ENCODE results near the gene TACO1. TPM values are rescaled to one million over a fixed set of nuclear protein-coding genes. Genes with fewer than 3 reads are reported as not detected.
A peak's percentile ranks its signal among the peaks of the same experiment; 100 is the strongest.

TACO1 gene
- total and polyA plus RNA-seq, 4 experiments from 2014 or later, result 17.7 to 22.8 (median 21.1) TPM

GRCh38 chr17:63578769-63579111 lies 22.0 kb upstream of the TACO1 start:
- intact Hi-C loops (cut with micrococcal nuclease), result no loop called here
- ChIA-PET CTCF (ENCODE audit: partially characterized antibody) (interaction anchor here (1.8 kb wide), 1 partner anchor 33 kb away, joined by 7 read pairs; no protein-coding TSS in a partner anchor), POLR2A (ENCODE audit: partially characterized antibody) (interaction anchor here (1.0 kb wide), 1 partner anchor 43 kb away, joined by 3 read pairs; the partner anchor contains the start of gene MAP3K3)
- Histone ChIP-seq H3K4me3 (ENCODE audit: low read length in 2 of 2) (no peak overlapping the region), H3K9me3 (ENCODE audit: control insufficient read depth in 1 of 2, low read length in 2 of 2) (no peaks in the 10 kb centered on the region), H3K36me3 (ENCODE audit: insufficient read depth, low read length) (peaks cover 43% of the 10 kb centered on the region), H3K4me1 (ENCODE audit: insufficient read depth, low read length) (no peaks in the 10 kb centered on the region), H3K27ac (ENCODE audit: low read depth, low read length) (no peak overlapping the region), H3K27me3 (ENCODE audit: insufficient read depth, low read length) (no peaks in the 10 kb centered on the region)
- H3K27me3 Mint-ChIP-seq, result no peaks in the 10 kb centered on the region
- peak overlapping the region in 2 of 7 donors; percentile 38 to 72 for H3K27ac Mint-ChIP-seq
- no peaks in the 10 kb centered on the region for H3K9me3 Mint-ChIP-seq
- H3K4me3 Mint-ChIP-seq, result no peak overlapping the region
- no peak for DNase-seq
- peaks cover 42 to 65% of the 10 kb centered on the region in 2 donors for H3K36me3 Mint-ChIP-seq
- peaks cover 20 to 40% (median 28%) of the 10 kb centered on the region in 4 donors for H3K4me1 Mint-ChIP-seq

- Mint-ChIP-seq H3K27me3 (no peaks in the 10 kb centered on the region), H3K4me3 (no peak overlapping the region), H3K9me3 (no peaks in the 10 kb centered on the region), H3K27ac (peak overlapping the region in 4 of 7 donors; percentile 23 to 61 (median 41)), H3K4me1 (peaks cover 14 to 39% (median 28%) of the 10 kb centered on the region in 4 donors), H3K36me3 (peaks cover 39 to 69% of the 10 kb centered on the region in 2 donors)
- Histone ChIP-seq H3K27ac (ENCODE audit: low read depth, low read length) (no peak overlapping the region), H3K36me3 (ENCODE audit: insufficient read depth, low read length) (peaks cover 44% of the 10 kb centered on the region), H3K27me3 (ENCODE audit: insufficient read depth, low read length) (no peaks in the 10 kb centered on the region), H3K4me3 (ENCODE audit: low read length in 2 of 2) (no peak overlapping the region), H3K4me1 (ENCODE audit: insufficient read depth, low read length) (peaks cover 1% of the 10 kb centered on the region), H3K9me3 (ENCODE audit: control insufficient read depth in 1 of 2, low read length in 2 of 2) (no peaks in the 10 kb centered on the region)
- no peak for DNase-seq
- ChIA-PET POLR2A (ENCODE audit: partially characterized antibody) (interaction anchor here (0.8 kb wide), 1 partner anchor 42 kb away, joined by 3 read pairs; the partner anchor contains the start of gene MAP3K3), CTCF (ENCODE audit: partially characterized antibody) (interaction anchor here (0.5 to 0.8 kb wide), 2 partner anchors 32 to 137 kb away, joined by 3 read pairs; no protein-coding TSS in a partner anchor)
- intact Hi-C loops (cut with micrococcal nuclease), result no loop called here
Observed at GRCh38 chr17:63579633-63580032, 21.1 kb upstream of the TACO1 start.

- H3K36me3 Mint-ChIP-seq, result peaks cover 57 to 74% of the 10 kb centered on the region in 2 donors
- H3K27me3 Mint-ChIP-seq, result no peaks in the 10 kb centered on the region
- Histone ChIP-seq H3K4me1 (ENCODE audit: insufficient read depth, low read length) (peaks cover 13% of the 10 kb centered on the region), H3K4me3 (ENCODE audit: low read length in 2 of 2) (no peak overlapping the region), H3K27me3 (ENCODE audit: insufficient read depth, low read length) (no peaks in the 10 kb centered on the region), H3K36me3 (ENCODE audit: insufficient read depth, low read length) (peaks cover 51% of the 10 kb centered on the region), H3K9me3 (ENCODE audit: control insufficient read depth in 1 of 2, low read length in 2 of 2) (no peaks in the 10 kb centered on the region), H3K27ac (ENCODE audit: low read depth, low read length) (no peak overlapping the region)
- H3K4me1 Mint-ChIP-seq, result peaks cover 16 to 33% (median 23%) of the 10 kb centered on the region in 4 donors
- POLR2A ChIA-PET (ENCODE audit: partially characterized antibody), result no interaction called here
- H3K9me3 Mint-ChIP-seq, result no peaks in the 10 kb centered on the region
- no peak for DNase-seq
- no peak overlapping the region for H3K4me3 Mint-ChIP-seq
- intact Hi-C loops (cut with micrococcal nuclease), result no loop called here
- H3K27ac Mint-ChIP-seq, result no peak overlapping the region
- CTCF ChIA-PET (ENCODE audit: partially characterized antibody), result interaction anchor here (0.7 to 1.1 kb wide), 3 partner anchors 24 to 94 kb away, joined by 3 to 5 read pairs (median 3); no protein-coding TSS in a partner anchor
Observed at GRCh38 chr17:63587770-63588169, 12.9 kb upstream of the TACO1 start.

DNA sequence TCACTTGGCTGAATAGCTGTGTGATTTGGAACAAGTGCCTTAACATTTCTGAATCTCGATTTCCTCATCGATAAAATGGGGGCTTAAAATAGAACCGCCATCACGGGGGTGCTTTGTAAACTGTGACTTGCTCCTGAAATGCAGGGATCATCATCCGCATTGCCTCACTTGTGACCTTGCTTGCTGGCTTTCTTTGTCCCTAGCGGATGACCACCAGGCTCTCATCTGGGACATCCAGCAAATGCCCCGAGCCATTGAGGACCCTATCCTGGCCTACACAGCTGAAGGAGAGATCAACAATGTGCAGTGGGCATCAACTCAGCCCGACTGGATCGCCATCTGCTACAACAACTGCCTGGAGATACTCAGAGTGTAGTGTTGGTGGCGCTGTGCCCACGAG lies 11.9 kb upstream of the TACO1 start:
- Histone ChIP-seq H3K9me3 (ENCODE audit: control insufficient read depth in 1 of 2, low read length in 2 of 2) (no peaks in the 10 kb centered on the region), H3K4me3 (ENCODE audit: low read length in 2 of 2) (no peak overlapping the region), H3K36me3 (ENCODE audit: insufficient read depth, low read length) (peaks cover 40% of the 10 kb centered on the region), H3K4me1 (ENCODE audit: insufficient read depth, low read length) (peaks cover 13% of the 10 kb centered on the region), H3K27me3 (ENCODE audit: insufficient read depth, low read length) (no peaks in the 10 kb centered on the region), H3K27ac (ENCODE audit: low read depth, low read length) (no peak overlapping the region)
- no peaks in the 10 kb centered on the region for H3K27me3 Mint-ChIP-seq
- no peak overlapping the region for H3K4me3 Mint-ChIP-seq
- intact Hi-C loops (cut with micrococcal nuclease), result no loop called here
- DNase-seq, result no peak
- no peaks in the 10 kb centered on the region for H3K9me3 Mint-ChIP-seq
- POLR2A ChIA-PET (ENCODE audit: partially characterized antibody), result no interaction called here
- H3K36me3 Mint-ChIP-seq, result peaks cover 52 to 68% of the 10 kb centered on the region in 2 donors
- peaks cover 12 to 24% (median 17%) of the 10 kb centered on the region in 4 donors for H3K4me1 Mint-ChIP-seq
- H3K27ac Mint-ChIP-seq, result peak overlapping the region in 4 of 7 donors; percentile 29 to 66 (median 44)
- CTCF ChIA-PET (ENCODE audit: partially characterized antibody), result interaction anchor here (0.9 kb wide), 1 partner anchor 36 kb away, joined by 5 read pairs; no protein-coding TSS in a partner anchor

DNA sequence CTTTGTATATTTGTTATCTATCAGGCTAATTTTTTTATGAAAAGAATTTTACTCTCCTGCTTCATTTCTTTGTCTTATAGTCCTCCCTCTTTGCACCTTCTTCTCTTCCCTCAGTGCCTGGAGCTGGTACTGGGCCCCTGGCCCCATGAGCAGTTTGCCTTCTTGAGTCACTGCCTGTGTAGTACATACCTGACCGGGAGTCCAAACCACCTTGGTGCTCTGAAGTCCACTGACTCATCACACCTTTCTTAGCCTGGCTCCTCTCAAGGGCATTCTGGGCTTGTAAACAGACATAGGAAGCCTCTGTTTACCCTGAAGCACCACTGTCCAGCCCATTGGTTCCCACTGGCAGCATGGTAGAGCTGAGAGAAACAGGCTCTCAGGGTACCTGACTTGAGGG lies 11.0 kb upstream of the TACO1 start:
- H3K4me3 ChIP-seq (ENCODE audit: low read length in 2 of 2), result no peak overlapping the region
- Mint-ChIP-seq H3K4me1 (peaks cover 12 to 19% (median 12%) of the 10 kb centered on the region in 4 donors), H3K27me3 (no peaks in the 10 kb centered on the region), H3K36me3 (peaks cover 50 to 64% of the 10 kb centered on the region in 2 donors), H3K27ac (peak overlapping the region in 2 of 7 donors; percentile 12 to 82), H3K9me3 (no peaks in the 10 kb centered on the region), H3K4me3 (no peak overlapping the region)
- no peak for DNase-seq
- H3K27ac ChIP-seq (ENCODE audit: low read depth, low read length), result no peak overlapping the region
- no peaks in the 10 kb centered on the region for H3K9me3 ChIP-seq (ENCODE audit: control insufficient read depth in 1 of 2, low read length in 2 of 2)
- POLR2A ChIA-PET (ENCODE audit: partially characterized antibody), result no interaction called here
- no peaks in the 10 kb centered on the region for H3K27me3 ChIP-seq (ENCODE audit: insufficient read depth, low read length)
- peaks cover 40% of the 10 kb centered on the region for H3K36me3 ChIP-seq (ENCODE audit: insufficient read depth, low read length)
- peaks cover 12% of the 10 kb centered on the region for H3K4me1 ChIP-seq (ENCODE audit: insufficient read depth, low read length)
- CTCF ChIA-PET (ENCODE audit: partially characterized antibody), result no interaction called here
- intact Hi-C loops (cut with micrococcal nuclease), result no loop called here

GRCh38 chr17:63592797-63593196 lies 7.9 kb upstream of the TACO1 start:
- H3K27me3 ChIP-seq (ENCODE audit: insufficient read depth, low read length), result no peaks in the 10 kb centered on the region
- H3K4me3 ChIP-seq (ENCODE audit: low read length in 2 of 2), result no peak overlapping the region
- POLR2A ChIA-PET (ENCODE audit: partially characterized antibody), result interaction anchor here (1.1 to 1.6 kb wide), 2 partner anchors 18 to 29 kb away, joined by 4 read pairs; partner anchors contain the start of gene MAP3K3
- H3K36me3 ChIP-seq (ENCODE audit: insufficient read depth, low read length), result peaks cover 34% of the 10 kb centered on the region
- H3K27ac ChIP-seq (ENCODE audit: low read depth, low read length), result no peak overlapping the region
- no peak for DNase-seq
- no peak overlapping the region for H3K4me3 Mint-ChIP-seq
- H3K4me1 Mint-ChIP-seq, result peaks cover 11 to 20% (median 16%) of the 10 kb centered on the region in 4 donors
- H3K4me1 ChIP-seq (ENCODE audit: insufficient read depth, low read length), result peaks cover 16% of the 10 kb centered on the region
- no peaks in the 10 kb centered on the region for H3K27me3 Mint-ChIP-seq
- CTCF ChIA-PET (ENCODE audit: partially characterized antibody), result interaction anchor here (1.0 to 1.6 kb wide), 2 partner anchors 16 to 167 kb away, joined by 3 to 6 read pairs; no protein-coding TSS in a partner anchor
- intact Hi-C loops (cut with micrococcal nuclease), result no loop called here
- H3K27ac Mint-ChIP-seq, result peak overlapping the region in 4 of 7 donors; percentile 36 to 73 (median 62)
- H3K36me3 Mint-ChIP-seq, result peaks cover 36 to 53% of the 10 kb centered on the region in 2 donors
- no peaks in the 10 kb centered on the region for H3K9me3 Mint-ChIP-seq
- no peaks in the 10 kb centered on the region for H3K9me3 ChIP-seq (ENCODE audit: control insufficient read depth in 1 of 2, low read length in 2 of 2)

- Histone ChIP-seq H3K27ac (ENCODE audit: low read depth, low read length) (no peak overlapping the region), H3K9me3 (ENCODE audit: control insufficient read depth in 1 of 2, low read length in 2 of 2) (no peaks in the 10 kb centered on the region), H3K36me3 (ENCODE audit: insufficient read depth, low read length) (peaks cover 16% of the 10 kb centered on the region), H3K4me3 (ENCODE audit: low read length in 2 of 2) (no peak overlapping the region), H3K4me1 (ENCODE audit: insufficient read depth, low read length) (peaks cover 36% of the 10 kb centered on the region), H3K27me3 (ENCODE audit: insufficient read depth, low read length) (no peaks in the 10 kb centered on the region)
- Mint-ChIP-seq H3K4me3 (no peak overlapping the region), H3K4me1 (peaks cover 22 to 39% (median 32%) of the 10 kb centered on the region in 4 donors), H3K9me3 (no peaks in the 10 kb centered on the region), H3K27me3 (no peaks in the 10 kb centered on the region), H3K27ac (peak overlapping the region in 5 of 7 donors; percentile 3 to 75 (median 46)), H3K36me3 (peaks cover 18 to 37% of the 10 kb centered on the region in 2 donors)
- DNase-seq, result no peak
- POLR2A ChIA-PET (ENCODE audit: partially characterized antibody), result no interaction called here
- CTCF ChIA-PET (ENCODE audit: partially characterized antibody), result no interaction called here
- intact Hi-C loops (cut with micrococcal nuclease), result no loop called here
Observed at GRCh38 chr17:63595132-63595531, 5.6 kb upstream of the TACO1 start.
